Effector memory CD4-positive, alpha-beta T cell (primary cell): ENCODE results near the gene HEXIM2.

Source experiments
- DNase-seq, 3 donors: peaks; one replicate each; pipeline ENCODE4 v3.0.0-alpha.2; 2020
- H3K27ac ChIP-seq: 2 replicates; pipeline ENCODE4 v1.7.0; 2013; ENCODE audit warnings: mild to moderate bottlenecking, low read length, moderate library complexity; ENCODE audit not compliant: insufficient read depth, poor library complexity, severe bottlenecking
- H3K27me3 ChIP-seq: replicated peaks from 2 replicates; pipeline ENCODE4 v1.7.0; 2013; ENCODE audit warnings: mild to moderate bottlenecking, low read length; ENCODE audit not compliant: insufficient read depth, control insufficient read depth, poor library complexity, severe bottlenecking
- H3K36me3 ChIP-seq: 2 replicates; pipeline ENCODE4 v1.7.0; 2013; ENCODE audit warnings: mild to moderate bottlenecking, low read length, moderate library complexity; ENCODE audit not compliant: control insufficient read depth, insufficient read depth
- H3K4me1 ChIP-seq: 2 replicates; pipeline ENCODE4 v1.7.0; 2013; ENCODE audit warnings: low read length, mild to moderate bottlenecking; ENCODE audit not compliant: control insufficient read depth, insufficient read depth, poor library complexity, severe bottlenecking
- H3K4me3 ChIP-seq: 2 replicates; pipeline ENCODE4 v1.7.0; 2013; ENCODE audit warnings: low read length, low read depth, mild to moderate bottlenecking; ENCODE audit not compliant: insufficient read depth, poor library complexity, severe bottlenecking
- H3K9me3 ChIP-seq: 2 replicates; pipeline ENCODE4 v1.7.0; 2013; ENCODE audit warnings: mild to moderate bottlenecking, low read length, moderate library complexity; ENCODE audit not compliant: control insufficient read depth

The HEXIM2 gene

GRCh38 chr17:45218895-45219661 lies 57.4 kb downstream of the HEXIM2 start:
- H3K4me1 ChIP-seq, result peaks cover 31% of the 10 kb centered on the region
- H3K4me3 ChIP-seq, result no peak overlapping the region
- DNase-seq, result peak; percentile 68 to 83 (median 80)
- H3K27me3 ChIP-seq, result no peaks in the 10 kb centered on the region
- H3K9me3 ChIP-seq, result no peaks in the 10 kb centered on the region
- no peak overlapping the region for H3K27ac ChIP-seq
- peaks cover 17% of the 10 kb centered on the region for H3K36me3 ChIP-seq
